Endothelial cell of umbilical vein (primary cell): ENCODE results near the gene FADS2. TPM values are rescaled to one million over a fixed set of nuclear protein-coding genes. Genes with fewer than 3 reads are reported as not detected.

ENCODE experiments used
- BruUV-seq: library from RNA; stranded (reverse); fragments of 400-500 nt; replicated peaks from 2 replicates; lab custom pipeline; 2021; lab: Mats Ljungman, UMichigan
- CTCF ChIA-PET: fragments of 300-600, 350-600 bp; sonication (Branson Sonifier 250); formaldehyde crosslinking; loops from one replicate; lab custom pipeline; 2021; ENCODE audit warnings: antibody characterized with exemption, inconsistent platforms; lab: Charles Lee
- POLR2A ChIA-PET: fragments of 300-600, 350-600 bp; sonication (Branson Sonifier 250); formaldehyde crosslinking; loops from one replicate; lab custom pipeline; 2021; ENCODE audit warnings: antibody characterized with exemption, inconsistent platforms; lab: Charles Lee
- DNase-seq: peaks from one replicate; pipeline ENCODE4 v3.0.0-alpha.2; 2011; ENCODE audit warnings: low read depth, low spot score
- FAIRE-seq: peaks from 2 replicates; lab custom pipeline; 2011; peaks lifted over from hg19 to GRCh38; lab: Jason Lieb, UNC
- H2AFZ ChIP-seq: 2 replicates; pipeline ENCODE4 v1.6.0; 2012; ENCODE audit warnings: low read depth, low read length, control low read depth, inconsistent platforms
- H3K27ac ChIP-seq: 2 replicates; pipeline ENCODE4 v1.5.1; 2011; ENCODE audit warnings: low read depth, mild to moderate bottlenecking, control low read depth, low read length, moderate library complexity; ENCODE audit not compliant: insufficient read depth
- H3K27me3 ChIP-seq, 2 experiments: 2 replicates each; pipeline versions ENCODE4 v1.6.0 to v1.6.1; 2011; ENCODE audit warnings: low read length in 2 of 2, mixed read lengths in 1 of 2; ENCODE audit not compliant: control insufficient read depth in 2 of 2, insufficient read depth in 2 of 2
- H3K36me3 ChIP-seq, 2 experiments: 2 replicates in 1 of 2; 3 replicates in 1 of 2; pipeline ENCODE4 v1.5.1; 2011; ENCODE audit warnings: low read length in 2 of 2, mild to moderate bottlenecking in 1 of 2, moderate library complexity in 1 of 2; ENCODE audit not compliant: control insufficient read depth in 2 of 2, insufficient read depth in 2 of 2; ENCODE audit errors: extremely low read depth in 1 of 2
- H3K4me1 ChIP-seq: 3 replicates; pipeline ENCODE4 v1.5.1; 2011; ENCODE audit warnings: mild to moderate bottlenecking, low read length; ENCODE audit not compliant: control insufficient read depth, insufficient read depth; ENCODE audit errors: extremely low read depth
- H3K4me2 ChIP-seq: 2 replicates; pipeline ENCODE4 v1.6.1; 2011; ENCODE audit warnings: low read length, control low read depth, mixed read lengths; ENCODE audit not compliant: insufficient read depth
- H3K4me3 ChIP-seq, 3 experiments: fragments of 200-600 bp in 1 of 3; sonication (generic), shearing (Covaris generic) in 1 of 3; replicated peaks in 1 of 3; 2 replicates each; pipeline ENCODE4 v1.5.1; 2011 to 2016; ENCODE audit warnings: control low read depth in 3 of 3, low read length in 3 of 3, mild to moderate bottlenecking in 2 of 3, inconsistent platforms in 1 of 3, low read depth in 1 of 3, moderate library complexity in 1 of 3; ENCODE audit not compliant: insufficient read depth in 1 of 3
- H3K79me2 ChIP-seq: 2 replicates; pipeline ENCODE4 v1.6.0; 2012; ENCODE audit warnings: low read length, inconsistent platforms; ENCODE audit not compliant: control insufficient read depth, insufficient read depth
- H3K9ac ChIP-seq: replicated peaks from 2 replicates; pipeline ENCODE3; 2011; ENCODE audit warnings: low read length, control low read depth; ENCODE audit not compliant: insufficient read depth; ENCODE audit errors: extremely low read depth
- H3K9me1 ChIP-seq: replicated peaks from 3 replicates; pipeline ENCODE4 v1.6.0; 2011; ENCODE audit warnings: mild to moderate bottlenecking, low read length; ENCODE audit not compliant: control insufficient read depth, insufficient read depth; ENCODE audit errors: extremely low read depth
- H3K9me3 ChIP-seq: replicated peaks from 2 replicates; pipeline ENCODE4 v1.5.1; 2012; ENCODE audit warnings: low read length, inconsistent platforms; ENCODE audit not compliant: control insufficient read depth, insufficient read depth
- H4K20me1 ChIP-seq: replicated peaks from 2 replicates; pipeline ENCODE3; 2011; ENCODE audit warnings: mild to moderate bottlenecking, low read length; ENCODE audit not compliant: control insufficient read depth, insufficient read depth; ENCODE audit errors: extremely low read depth
- CTCF ChIP-seq, 2 donors: IDR thresholded peaks; 1 replicate in 1 of 2; 2 replicates in 1 of 2; pipeline ENCODE4 v1.5.1; 2011; ENCODE audit warnings: low read length in 2 of 2, mild to moderate bottlenecking in 2 of 2, moderate library complexity in 2 of 2, control low read depth in 1 of 2, inconsistent platforms in 1 of 2, low read depth in 1 of 2; ENCODE audit not compliant: insufficient read depth in 1 of 2; ENCODE audit errors: extremely low read depth in 1 of 2
- EZH2 ChIP-seq: IDR thresholded peaks from 2 replicates; pipeline ENCODE4 v1.6.1; 2012; ENCODE audit warnings: borderline replicate concordance, low read depth, mild to moderate bottlenecking, moderate library complexity, low read length, inconsistent platforms; ENCODE audit not compliant: severe bottlenecking
- FOS ChIP-seq: IDR thresholded peaks from 2 replicates; pipeline ENCODE4 v1.6.1; 2011; ENCODE audit warnings: mild to moderate bottlenecking, low read length, moderate library complexity, borderline replicate concordance; ENCODE audit not compliant: insufficient read depth
- GATA2 ChIP-seq: IDR thresholded peaks from 2 replicates; pipeline ENCODE4 v1.7.0; 2011; ENCODE audit warnings: low read depth, mild to moderate bottlenecking, moderate library complexity, mixed read lengths, low read length; ENCODE audit not compliant: insufficient read length, insufficient read depth
- JUN ChIP-seq: IDR thresholded peaks from 2 replicates; pipeline ENCODE4 v1.6.1; 2011; ENCODE audit warnings: borderline replicate concordance, low read depth; ENCODE audit not compliant: insufficient read length, insufficient read depth
- MAX ChIP-seq: IDR thresholded peaks from 2 replicates; pipeline ENCODE4 v1.6.1; 2011; ENCODE audit not compliant: insufficient read depth, insufficient read length
- MYC ChIP-seq: IDR thresholded peaks from one replicate; pipeline ENCODE4 v1.6.1; 2011; ENCODE audit warnings: mild to moderate bottlenecking, low read depth, low read length
- POLR2A ChIP-seq: IDR thresholded peaks from 2 replicates; pipeline ENCODE4 v1.6.1; 2012; ENCODE audit warnings: low read depth, mild to moderate bottlenecking, control low read depth, low read length
- POLR2AphosphoS5 ChIP-seq: IDR thresholded peaks from 2 replicates; pipeline ENCODE4 v1.6.1; 2012; ENCODE audit warnings: low read depth, mild to moderate bottlenecking, control low read depth, low read length, moderate library complexity; ENCODE audit not compliant: insufficient read depth
- dilution Hi-C: fragments of 300-500 bp; cut with MboI; formaldehyde crosslinking; loops from one replicate; pipeline ENCODE4 v1.15.0; 2019; ENCODE audit warnings: low sequenced_read_pairs; ENCODE audit not compliant: extremely low pct_ligation_motif_present
- intact Hi-C: fragments of 100-400 bp; cut with micrococcal nuclease; formaldehyde crosslinking; loops from one replicate; pipeline ENCODE4 v1.10.0; 2022
- polyA plus RNA-seq, 4 experiments: library from polyadenylated mRNA; depleted of rRNA in 3 of 4; stranded (reverse) in 3 of 4; unstranded in 1 of 4; fragments of >200 nt; gene quantifications; 2 replicates each; pipeline versions ENCODE4 v1.2.1 to v1.2.3, GENCODE V29; 2011 to 2012; ENCODE audit warnings: missing spikeins in 1 of 4
- total RNA-seq: library from RNA; stranded (reverse); gene quantifications from 2 replicates; pipeline ENCODE4 v1.2.3, GENCODE V29; 2021

The FADS2 gene
- total and polyA plus RNA-seq, 2 donors (not counting 3 experiments of a cell fraction or from before 2014, with no cell fraction given) = 668 to 898 TPM

GRCh38 chr11:61812736-61813411, 15.2 kb upstream of the FADS2 start:
- Histone ChIP-seq H3K9me3 (no peaks in the 10 kb centered on the region), H3K27me3 (no peaks in the 10 kb centered on the region), H3K36me3 (peaks cover 21 to 30% of the 10 kb centered on the region in 2 experiments), H3K9ac (no peak overlapping the region), H3K4me1 (peaks cover 12% of the 10 kb centered on the region), H3K4me3 (no peak overlapping the region), H3K4me2 (no peak overlapping the region), H3K9me1 (no peaks in the 10 kb centered on the region), H3K27ac (no peak overlapping the region), H3K79me2 (peaks cover 20% of the 10 kb centered on the region), H2AFZ (no peak overlapping the region), H4K20me1 (no peaks in the 10 kb centered on the region)
- BruUV-seq = no TSS peak
- dilution Hi-C loops (no loop called here), intact Hi-C loops (no loop called here)
- ChIA-PET CTCF (interaction anchor here (1.4 kb wide), 2 partner anchors 12 to 16 kb away, joined by 3 read pairs; no protein-coding TSS in a partner anchor), POLR2A (no interaction called here)
- no peak for TF ChIP-seq POLR2A
- TF ChIP-seq JUN = no peak
- TF ChIP-seq EZH2 = no peak
- no peak for TF ChIP-seq FOS
- TF ChIP-seq CTCF (IDR thresholded peaks at IDR 0.05; ENCODE audit: extremely low read depth in 1 of 2, insufficient read depth in 1 of 2, low read depth in 1 of 2, low read length in 2 of 2) = no peak
- TF ChIP-seq POLR2AphosphoS5 = no peak
- no peak for TF ChIP-seq GATA2
- no peak for TF ChIP-seq MYC
- no peak for TF ChIP-seq MAX
- FAIRE-seq (no peak), DNase-seq (no peak)
